GM12878 (cell line): ENCODE data around the gene ZNF235. TPM values are rescaled to one million over a fixed set of nuclear protein-coding genes. Genes with fewer than 3 reads are reported as not detected.

Experiments
- ATAC-seq: fragments of 200-7000 bp; cut with Tn5 transposase; 3 replicates; pipeline ENCODE4 v1.9.1; 2020; ENCODE audit warnings: mild to moderate bottlenecking, moderate library complexity
- BruUV-seq: library from RNA; stranded (reverse); fragments of 400-500 nt; replicated peaks from 2 replicates; lab custom pipeline; 2021; lab: Mats Ljungman, UMichigan
- CTCF ChIA-PET: fragments of 300-600 bp; sonication (Branson Sonifier 250); formaldehyde crosslinking; extraction: SDS; loops from one replicate; lab custom pipeline; 2021; ENCODE audit warnings: inconsistent platforms; lab: Yijun Ruan, JAX
- POLR2A ChIA-PET: fragments of 350-600 bp; formaldehyde crosslinking; extraction: SDS; loops from one replicate; lab custom pipeline; 2021; ENCODE audit warnings: inconsistent platforms; lab: Charles Lee
- RAD21 ChIA-PET: fragments of 300-600 bp; sonication (Branson Sonifier 250); formaldehyde crosslinking; loops from one replicate; lab custom pipeline; 2023; ENCODE audit warnings: antibody characterized with exemption; ENCODE audit not compliant: unreplicated experiment; lab: Charles Lee
- SMC1A ChIA-PET: fragments of 300-600 bp; sonication (Branson Sonifier 250); formaldehyde crosslinking; loops from one replicate; lab custom pipeline; 2023; ENCODE audit not compliant: unreplicated experiment, uncharacterized antibody; lab: Charles Lee
- DNase-seq: peaks from one replicate; pipeline ENCODE4 v3.0.0-alpha.2; 2011; ENCODE audit warnings: low read depth, low spot score
- FAIRE-seq: peaks from 3 replicates; lab custom pipeline; 2011; peaks lifted over from hg19 to GRCh38; lab: Jason Lieb, UNC
- H2AFZ ChIP-seq: 2 replicates; pipeline ENCODE4 v1.6.0; 2011; ENCODE audit warnings: low read depth, low read length, control low read depth; ENCODE audit not compliant: control insufficient read depth
- H3K27ac ChIP-seq: 2 replicates; pipeline ENCODE4 v1.5.1; 2011; ENCODE audit warnings: control low read depth; ENCODE audit not compliant: control insufficient read depth, insufficient read depth
- H3K27me3 ChIP-seq, 2 experiments: replicated peaks in 1 of 2; 2 replicates each; pipeline versions ENCODE4 v1.6.0 to v1.6.1; 2011; ENCODE audit warnings: low read length in 1 of 2; ENCODE audit not compliant: control insufficient read depth in 2 of 2, insufficient read depth in 2 of 2
- H3K36me3 ChIP-seq, 2 experiments: 2 replicates each; pipeline ENCODE4 v1.5.1; 2011; ENCODE audit warnings: low read length in 1 of 2; ENCODE audit not compliant: control insufficient read depth in 2 of 2, insufficient read depth in 2 of 2
- H3K4me1 ChIP-seq: 2 replicates; pipeline ENCODE4 v1.6.1; 2011; ENCODE audit warnings: mild to moderate bottlenecking, low read length, moderate library complexity, mixed read lengths; ENCODE audit not compliant: control insufficient read depth, insufficient read depth
- H3K4me2 ChIP-seq: 2 replicates; pipeline ENCODE4 v1.6.0; 2011; ENCODE audit warnings: control low read depth; ENCODE audit not compliant: control insufficient read depth, insufficient read depth
- H3K4me3 ChIP-seq: fragments of 200-600 bp; sonication (generic); 2 replicates; pipeline ENCODE4 v1.5.1; 2016
- H3K79me2 ChIP-seq: 2 replicates; pipeline ENCODE4 v1.6.0; 2011; ENCODE audit warnings: low read length; ENCODE audit not compliant: control insufficient read depth, insufficient read depth
- H3K9ac ChIP-seq: 2 replicates; pipeline ENCODE4 v1.8.0; 2011; ENCODE audit warnings: low read length, control low read depth, mixed read lengths; ENCODE audit not compliant: control insufficient read depth, insufficient read depth
- H3K9me3 ChIP-seq: replicated peaks from 3 replicates; pipeline ENCODE4 v1.5.1; 2011; ENCODE audit warnings: mild to moderate bottlenecking, low read length; ENCODE audit not compliant: control insufficient read depth, insufficient read depth
- H4K20me1 ChIP-seq: 2 replicates; pipeline ENCODE4 v1.6.0; 2011; ENCODE audit not compliant: control insufficient read depth, insufficient read depth
- ATF3 ChIP-seq: IDR thresholded peaks from 2 replicates; pipeline ENCODE4 v1.6.1; 2011; ENCODE audit warnings: low read depth, mild to moderate bottlenecking, low read length, moderate library complexity, borderline replicate concordance; ENCODE audit errors: extremely low read depth
- BHLHE40 ChIP-seq, 2 experiments: fragments of 450-650 bp in 1 of 2; IDR thresholded peaks; 2 replicates each; pipeline ENCODE4 v1.6.1; 2011 to 2017; ENCODE audit warnings: low read depth in 2 of 2, borderline replicate concordance in 1 of 2, improper control_type of control experiment in 1 of 2, low read length in 1 of 2, mild to moderate bottlenecking in 1 of 2
- CBX5 ChIP-seq: sonication (generic); IDR thresholded peaks from 2 replicates; pipeline ENCODE4 v1.6.1; 2016; ENCODE audit warnings: low read depth, moderate library complexity, mild to moderate bottlenecking, inconsistent platforms
- HCFC1 ChIP-seq: fragments of 150-350 bp; IDR thresholded peaks from 2 replicates; pipeline ENCODE4 v1.6.1; 2014; ENCODE audit warnings: low read length
- IRF4 ChIP-seq: IDR thresholded peaks from 2 replicates; pipeline ENCODE4 v1.6.1; 2011; ENCODE audit warnings: low read depth, low read length
- MEF2B ChIP-seq: fragments of 450-650 bp; IDR thresholded peaks from 2 replicates; pipeline ENCODE4 v1.6.1; 2018; ENCODE audit warnings: mild to moderate bottlenecking, moderate library complexity; ENCODE audit not compliant: partially characterized antibody, poor library complexity, severe bottlenecking
- NBN ChIP-seq: fragments of 450-650 bp; IDR thresholded peaks from 2 replicates; pipeline ENCODE4 v1.6.1; 2016
- NFXL1 ChIP-seq: fragments of 450-650 bp; IDR thresholded peaks from 2 replicates; pipeline ENCODE4 v1.6.1; 2017; ENCODE audit warnings: antibody characterized with exemption, mild to moderate bottlenecking, borderline replicate concordance
- NR2C2 ChIP-seq: IDR thresholded peaks from 2 replicates; pipeline ENCODE4 v1.6.1; 2011; ENCODE audit warnings: borderline replicate concordance, low read depth; ENCODE audit not compliant: control insufficient read depth, insufficient read length
- REST ChIP-seq: IDR thresholded peaks from 2 replicates; pipeline ENCODE4 v1.6.1; 2012; ENCODE audit warnings: mild to moderate bottlenecking, low read depth, low read length
- SREBF1 ChIP-seq: IDR thresholded peaks from 2 replicates; pipeline ENCODE4 v1.6.1; 2012; ENCODE audit warnings: mild to moderate bottlenecking, low read length
- TAF1 ChIP-seq: IDR thresholded peaks from 2 replicates; pipeline ENCODE4 v1.6.1; 2011; ENCODE audit warnings: mild to moderate bottlenecking, low read depth, low read length, borderline replicate concordance
- TBL1XR1 ChIP-seq: IDR thresholded peaks from 2 replicates; pipeline ENCODE4 v1.6.1; 2012; ENCODE audit warnings: low read depth, low read length, improper control_type of control experiment
- WRNIP1 ChIP-seq: IDR thresholded peaks from 2 replicates; pipeline ENCODE4 v1.6.1; 2011; ENCODE audit warnings: low read depth, low read length, improper control_type of control experiment, borderline replicate concordance
- ZBTB40 ChIP-seq: fragments of 450-650 bp; IDR thresholded peaks from 2 replicates; pipeline ENCODE4 v1.6.1; 2016; ENCODE audit warnings: mild to moderate bottlenecking, moderate library complexity, borderline replicate concordance
- ZNF384 ChIP-seq: IDR thresholded peaks from 2 replicates; pipeline ENCODE4 v1.6.1; 2012; ENCODE audit warnings: low read depth, mild to moderate bottlenecking, low read length, improper control_type of control experiment, borderline replicate concordance
- WGBS: methylation state at CpG from one replicate; pipeline ENCODE4 v1.1.6; 2016; ENCODE audit warnings: low lambda C conversion rate; ENCODE audit not compliant: insufficient replicate concordance, insufficient coverage; ENCODE audit errors: missing lambda C conversion rate; 5-methylcytosine and 5-hydroxymethylcytosine counted together
- in situ Hi-C: fragments of 300-500 bp; cut with MboI; formaldehyde crosslinking; loops from 9 replicates; pipeline ENCODE4 v1.14.3; 2018; ENCODE audit warnings: mixed read lengths
- intact Hi-C: fragments of 100-400 bp; cut with micrococcal nuclease; formaldehyde crosslinking; loops from one replicate; pipeline ENCODE4 v1.14.2; 2022; ENCODE audit not compliant: unreplicated experiment
- polyA plus RNA-seq, 11 experiments: library from polyadenylated mRNA; depleted of rRNA in 4 of 11; unstranded in 6 of 11; stranded (reverse) in 5 of 11; fragments of >200 nt; fragmentation: Nextera tagmentation in 4 of 11; fragmentation: Illumina TruSeq in 1 of 11; extraction: Ambion mirVana in 4 of 11; extraction: Trizol in 1 of 11; gene quantifications; 1 replicate in 1 of 11; 2 replicates in 10 of 11; pipeline versions ENCODE4 v1.2.1 to v1.2.3, GENCODE V29; 2011 to 2016; ENCODE audit warnings: inconsistent platforms in 2 of 11, missing spikeins in 2 of 11, low read depth in 1 of 11
- total RNA-seq, 4 experiments: library from RNA; depleted of rRNA in 3 of 4; stranded (reverse); fragments of >200 nt in 3 of 4; fragmentation: Illumina TruSeq in 1 of 4; extraction: Trizol in 1 of 4; gene quantifications; 2 replicates each; pipeline versions ENCODE4 v1.2.1 to v1.2.3, GENCODE V29; 2013 to 2021

The ZNF235 gene
- total and polyA plus RNA-seq, 10 of the 15 experiments (the other 5 are each of a cell fraction or from before 2014, with no cell fraction given), result 2.8 to 9.0 (median 4.8) TPM

- no peak overlapping the region for H3K4me2 ChIP-seq
- ATAC-seq (no peak), FAIRE-seq (no peak), DNase-seq (no peak)
- POLR2A ChIA-PET, result no interaction called here
- in situ Hi-C loops, result no loop called here
- H3K27me3 ChIP-seq, result no peaks in the 10 kb centered on the region
- RAD21 ChIA-PET, result no interaction called here
- 100% methylated on average over 1 of the region's 1 CpG for WGBS
- SMC1A ChIA-PET, result interaction anchor here (0.5 kb wide), 1 partner anchor 93 kb away, joined by 5 read pairs; no protein-coding TSS in a partner anchor
- H3K4me1 ChIP-seq, result no peaks in the 10 kb centered on the region
- CTCF ChIA-PET, result no interaction called here
- no peak overlapping the region for H3K27ac ChIP-seq
- H3K9me3 ChIP-seq, result peaks cover 4% of the 10 kb centered on the region; the same call in 2 of the 3 replicates
- no peak overlapping the region for H3K9ac ChIP-seq
- H3K4me3 ChIP-seq, result no peak overlapping the region
- intact Hi-C loops, result no loop called here
- no peak overlapping the region for H2AFZ ChIP-seq
- H3K36me3 ChIP-seq, result no peaks in the 10 kb centered on the region
- H4K20me1 ChIP-seq, result no peaks in the 10 kb centered on the region
- no peaks in the 10 kb centered on the region for H3K79me2 ChIP-seq
- no TSS peak for BruUV-seq
- TF ChIP-seq NR2C2 (no peak), NFXL1 (no peak), TAF1 (no peak), NBN (no peak), ZBTB40 (no peak), CBX5 (no peak), IRF4 (no peak), BHLHE40 (IDR thresholded peaks at IDR 0.05; ENCODE audit: borderline replicate concordance in 1 of 2, low read depth in 2 of 2, low read length in 1 of 2) (no peak), MEF2B (no peak), WRNIP1 (no peak), TBL1XR1 (no peak), ZNF384 (no peak), HCFC1 (no peak), REST (no peak), SREBF1 (no peak), ATF3 (no peak)
Observed at GRCh38 chr19:44332145-44332544, 27.3 kb upstream of the ZNF235 start.
